ENCODE data around the gene NRG3. TPM values are rescaled to one million over a fixed set of nuclear protein-coding genes. Genes with fewer than 3 reads are reported as not detected.
A peak's percentile ranks its signal among the peaks of the same experiment; 100 is the strongest.

The NRG3 gene
- total RNA-seq, 6 donors from 2014 or later = 0.44 to 2.7 (median 1.5) TPM; not detected in 1

DNA sequence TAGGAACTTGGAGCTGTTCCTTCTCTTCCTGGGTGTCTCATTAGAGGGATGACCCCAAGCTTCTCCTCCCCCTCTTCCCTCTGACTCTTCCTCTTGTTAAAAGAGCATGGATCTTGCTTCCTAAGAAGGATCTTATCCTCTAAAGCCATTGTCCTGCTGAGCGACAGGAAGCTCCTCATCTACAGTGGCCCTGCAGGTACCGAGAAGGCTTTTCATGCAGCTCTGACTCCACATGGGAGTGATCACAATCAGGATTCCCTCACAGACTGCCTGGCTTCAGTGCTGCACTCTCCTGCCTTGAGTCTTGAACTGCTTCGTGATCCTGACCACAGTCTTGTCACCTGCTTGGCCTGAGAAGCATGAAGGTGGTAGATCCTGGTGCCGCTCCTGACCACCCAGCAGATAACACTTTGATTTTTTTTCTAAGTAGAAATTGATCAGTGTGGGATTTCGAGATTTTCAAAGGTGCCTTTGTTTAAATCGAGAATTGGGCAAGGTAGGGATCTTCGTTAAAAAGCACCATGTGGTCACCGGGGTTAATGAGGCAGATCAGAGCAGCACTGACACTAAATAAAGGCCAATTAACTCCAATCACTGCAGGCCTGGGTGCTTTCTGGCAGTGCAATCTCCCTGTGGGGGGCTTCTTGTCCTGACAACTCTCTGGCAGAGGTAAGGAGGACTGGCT is 376.4 kb downstream of the NRG3 start:
- Histone ChIP-seq H3K4me3 (no peak overlapping the region), H3K9me3 (no peaks in the 10 kb centered on the region), H3K27me3 (no peaks in the 10 kb centered on the region), H3K36me3 (no peaks in the 10 kb centered on the region), H3K4me1 (peaks cover 0 to 10% (median 5%) of the 10 kb centered on the region in 4 donors), H3K27ac (no peak overlapping the region)
- no peak for ATAC-seq (ENCODE audit: low FRiP score in 2 of 2)
- TF ChIP-seq EP300 (IDR thresholded peaks at IDR 0.05) (no peak), POLR2AphosphoS5 (IDR thresholded peaks at IDR 0.05) (no peak), POLR2A (IDR thresholded peaks at IDR 0.05) (no peak), CTCF (IDR thresholded peaks at IDR 0.05) (no peak)
- DNase-seq = no peak
- 74% methylated on average over 8 of the region's 8 CpGs for WGBS, 2 donors

DNA sequence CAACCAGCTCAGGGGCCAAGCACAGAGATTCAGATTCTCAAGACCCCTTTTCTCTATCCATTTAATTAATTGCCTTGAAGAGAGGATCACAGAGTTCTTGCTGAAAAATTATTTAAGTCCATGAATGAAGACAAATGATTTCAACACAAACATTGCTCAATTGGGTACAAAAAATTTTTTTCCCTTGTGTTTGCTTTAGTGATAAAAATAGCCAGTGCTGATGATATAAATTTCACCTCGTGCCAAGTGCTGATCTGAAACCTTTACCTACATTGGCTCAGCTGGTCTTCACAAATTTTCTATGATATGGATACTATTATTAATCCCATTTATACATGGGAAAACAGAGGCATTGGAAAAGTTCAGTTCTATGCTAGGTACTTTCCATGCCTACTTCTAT is 377.1 kb downstream of the NRG3 start:
- WGBS, 2 donors = 41 to 57% methylated on average over 1 of the region's 1 CpG
- H3K4me1 ChIP-seq = peaks cover 0 to 10% (median 5%) of the 10 kb centered on the region in 4 donors
- no peaks in the 10 kb centered on the region for H3K27me3 ChIP-seq
- H3K36me3 ChIP-seq = no peaks in the 10 kb centered on the region
- no peaks in the 10 kb centered on the region for H3K9me3 ChIP-seq
- H3K4me3 ChIP-seq = no peak overlapping the region
- DNase-seq = no peak
- TF ChIP-seq POLR2A (IDR thresholded peaks at IDR 0.05) (no peak), POLR2AphosphoS5 (IDR thresholded peaks at IDR 0.05) (no peak), EP300 (IDR thresholded peaks at IDR 0.05) (no peak), CTCF (IDR thresholded peaks at IDR 0.05) (no peak)
- ATAC-seq (ENCODE audit: low FRiP score in 2 of 2) = no peak
- H3K27ac ChIP-seq = no peak overlapping the region

GRCh38 chr10:82254237-82254636 is 379.2 kb downstream of the NRG3 start:
- 91 to 92% methylated on average over 1 of the region's 1 CpG for WGBS, 2 donors
- Histone ChIP-seq H3K9me3 (no peaks in the 10 kb centered on the region), H3K4me3 (no peak overlapping the region), H3K27ac (no peak overlapping the region), H3K36me3 (no peaks in the 10 kb centered on the region), H3K4me1 (peaks cover 0 to 10% (median 5%) of the 10 kb centered on the region in 4 donors), H3K27me3 (no peaks in the 10 kb centered on the region)
- ATAC-seq (ENCODE audit: low FRiP score in 2 of 2) (no peak), DNase-seq (no peak)
- TF ChIP-seq POLR2A (IDR thresholded peaks at IDR 0.05) (no peak), CTCF (IDR thresholded peaks at IDR 0.05) (no peak), POLR2AphosphoS5 (IDR thresholded peaks at IDR 0.05) (no peak), EP300 (IDR thresholded peaks at IDR 0.05) (no peak)

DNA sequence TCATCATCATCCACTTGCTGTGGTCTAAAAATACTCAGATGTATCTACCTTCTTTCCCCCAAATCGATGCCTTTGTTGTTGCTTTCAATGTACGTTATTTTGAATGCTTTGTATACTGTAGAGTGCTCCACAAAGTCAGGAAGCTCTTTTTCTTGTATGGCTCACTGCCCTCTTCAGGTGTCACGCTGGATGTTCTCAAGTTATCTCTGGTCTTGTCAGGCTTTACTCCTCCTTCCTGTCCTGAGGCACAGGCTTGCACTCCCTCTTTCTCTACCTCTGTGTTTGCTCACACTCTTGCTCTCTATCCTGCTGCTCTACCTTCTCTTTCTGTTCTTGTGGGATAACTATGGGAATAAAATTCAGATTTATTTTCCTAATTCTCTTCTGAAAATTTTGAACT is 381.3 kb downstream of the NRG3 start:
- no peak for ATAC-seq (ENCODE audit: low FRiP score in 2 of 2)
- Histone ChIP-seq H3K27ac (no peak overlapping the region), H3K4me3 (no peak overlapping the region), H3K9me3 (no peaks in the 10 kb centered on the region), H3K27me3 (no peaks in the 10 kb centered on the region), H3K36me3 (no peaks in the 10 kb centered on the region), H3K4me1 (peaks cover 0 to 10% (median 5%) of the 10 kb centered on the region in 4 donors)
- WGBS, 2 donors = 69 to 70% methylated on average over 3 of the region's 3 CpGs
- no peak for DNase-seq
- TF ChIP-seq CTCF (IDR thresholded peaks at IDR 0.05) (no peak), EP300 (IDR thresholded peaks at IDR 0.05) (no peak), POLR2A (IDR thresholded peaks at IDR 0.05) (no peak)

GRCh38 chr10:82266438-82266837 is 391.4 kb downstream of the NRG3 start:
- Histone ChIP-seq H3K9me3 (no peaks in the 10 kb centered on the region), H3K27me3 (no peaks in the 10 kb centered on the region), H3K36me3 (no peaks in the 10 kb centered on the region), H3K27ac (no peak overlapping the region), H3K4me3 (no peak overlapping the region), H3K4me1 (no peaks in the 10 kb centered on the region)
- 50 to 64% methylated on average over 1 of the region's 1 CpG for WGBS, 2 donors
- no peak for DNase-seq
- peak in 1 of 2 donors; percentile 25 for ATAC-seq (ENCODE audit: low FRiP score in 2 of 2)
- TF ChIP-seq CTCF (IDR thresholded peaks at IDR 0.05) (no peak), EP300 (IDR thresholded peaks at IDR 0.05) (no peak)

Measured in upper lobe of left lung (tissue), 6 donors.